ENCODE results near the gene TBX4.
"Not testable (repeated sequence)": the region's sequence is repeated elsewhere in the genome, so short reads cannot be mapped to it uniquely, and the experiment has no call there.

TBX4 gene

GRCh38 chr17:61520897-61521296 lies 68.7 kb downstream of the TBX4 start:
- H3K27me3 ChIP-seq (ENCODE audit: low read length): no peaks in the 10 kb centered on the region
- H3K9me3 ChIP-seq (ENCODE audit: insufficient read depth, low read length): no peaks in the 10 kb centered on the region
- no peak overlapping the region for H3K4me3 ChIP-seq (ENCODE audit: insufficient read depth, low read length, poor library complexity, severe bottlenecking)
- no peaks in the 10 kb centered on the region for H3F3A ChIP-seq (ENCODE audit: insufficient read depth)
- no peak overlapping the region for H2AFZ ChIP-seq (ENCODE audit: low read depth, low read length, severe bottlenecking)
- no peaks in the 10 kb centered on the region for H4K20me1 ChIP-seq (ENCODE audit: low read depth, low read length)
- H3K9me2 ChIP-seq (replicated peaks; ENCODE audit: insufficient read depth, low read length): no peaks in the 10 kb centered on the region
- no peak overlapping the region for H3K4me2 ChIP-seq (ENCODE audit: low read depth, low read length, poor library complexity, severe bottlenecking)
- H3K9ac ChIP-seq (ENCODE audit: low read length): no peak overlapping the region
- H3K27ac ChIP-seq (ENCODE audit: low read depth, low read length): no peak overlapping the region
- H3K36me3 ChIP-seq (ENCODE audit: low read length): no peaks in the 10 kb centered on the region
- TF ChIP-seq EZH2phosphoT487 (conservative IDR thresholded peaks at IDR 0.05; ENCODE audit: low read length): no peak
- TF ChIP-seq CTCF (IDR thresholded peaks at IDR 0.05; ENCODE audit: insufficient read depth, low read length, poor library complexity, severe bottlenecking): no peak
- no peaks in the 10 kb centered on the region for H3K79me2 ChIP-seq (ENCODE audit: insufficient read depth, low read length)

GRCh38 chr17:61522088-61522487 lies 69.9 kb downstream of the TBX4 start:
- H3K27ac ChIP-seq (ENCODE audit: low read depth, low read length): no peak overlapping the region
- no peaks in the 10 kb centered on the region for H3K79me2 ChIP-seq (ENCODE audit: insufficient read depth, low read length)
- no peak overlapping the region for H2AFZ ChIP-seq (ENCODE audit: low read depth, low read length, severe bottlenecking)
- no peaks in the 10 kb centered on the region for H3K27me3 ChIP-seq (ENCODE audit: low read length)
- H3K4me2 ChIP-seq (ENCODE audit: low read depth, low read length, poor library complexity, severe bottlenecking): no peak overlapping the region
- no peaks in the 10 kb centered on the region for H4K20me1 ChIP-seq (ENCODE audit: low read depth, low read length)
- no peaks in the 10 kb centered on the region for H3K9me3 ChIP-seq (ENCODE audit: insufficient read depth, low read length)
- H3K36me3 ChIP-seq (ENCODE audit: low read length): no peaks in the 10 kb centered on the region
- H3F3A ChIP-seq (ENCODE audit: insufficient read depth): no peaks in the 10 kb centered on the region
- TF ChIP-seq CTCF (IDR thresholded peaks at IDR 0.05; ENCODE audit: insufficient read depth, low read length, poor library complexity, severe bottlenecking): no peak
- no peak for TF ChIP-seq EZH2phosphoT487 (conservative IDR thresholded peaks at IDR 0.05; ENCODE audit: low read length)
- H3K9me2 ChIP-seq (replicated peaks; ENCODE audit: insufficient read depth, low read length): no peaks in the 10 kb centered on the region
- H3K9ac ChIP-seq (ENCODE audit: low read length): no peak overlapping the region
- no peak overlapping the region for H3K4me3 ChIP-seq (ENCODE audit: insufficient read depth, low read length, poor library complexity, severe bottlenecking)

GRCh38 chr17:61524319-61524718 lies 72.1 kb downstream of the TBX4 start:
- Histone ChIP-seq H3K9ac (ENCODE audit: low read length) (no peak overlapping the region), H3K79me2 (ENCODE audit: insufficient read depth, low read length) (no peaks in the 10 kb centered on the region), H3K9me2 (replicated peaks; ENCODE audit: insufficient read depth, low read length) (no peaks in the 10 kb centered on the region), H3K27ac (ENCODE audit: low read depth, low read length) (no peak overlapping the region), H3K4me2 (ENCODE audit: low read depth, low read length, poor library complexity, severe bottlenecking) (no peak overlapping the region), H4K20me1 (ENCODE audit: low read depth, low read length) (no peaks in the 10 kb centered on the region), H3K4me3 (ENCODE audit: insufficient read depth, low read length, poor library complexity, severe bottlenecking) (no peak overlapping the region), H3K27me3 (ENCODE audit: low read length) (no peaks in the 10 kb centered on the region), H2AFZ (ENCODE audit: low read depth, low read length, severe bottlenecking) (no peak overlapping the region), H3K36me3 (ENCODE audit: low read length) (no peaks in the 10 kb centered on the region), H3F3A (ENCODE audit: insufficient read depth) (no peaks in the 10 kb centered on the region), H3K9me3 (ENCODE audit: insufficient read depth, low read length) (no peaks in the 10 kb centered on the region)
- TF ChIP-seq EZH2phosphoT487 (conservative IDR thresholded peaks at IDR 0.05; ENCODE audit: low read length): no peak
- TF ChIP-seq CTCF (IDR thresholded peaks at IDR 0.05; ENCODE audit: insufficient read depth, low read length, poor library complexity, severe bottlenecking): no peak

GRCh38 chr17:61527441-61527840 lies 75.2 kb downstream of the TBX4 start:
- not testable (repeated sequence) for H3K9me2 ChIP-seq (replicated peaks; ENCODE audit: insufficient read depth, low read length); H3K27ac ChIP-seq (ENCODE audit: low read depth, low read length); H2AFZ ChIP-seq (ENCODE audit: low read depth, low read length, severe bottlenecking); H3K4me3 ChIP-seq (ENCODE audit: insufficient read depth, low read length, poor library complexity, severe bottlenecking); H3K79me2 ChIP-seq (ENCODE audit: insufficient read depth, low read length); H3K9me3 ChIP-seq (ENCODE audit: insufficient read depth, low read length); H3K27me3 ChIP-seq (ENCODE audit: low read length); H4K20me1 ChIP-seq (ENCODE audit: low read depth, low read length); H3K4me2 ChIP-seq (ENCODE audit: low read depth, low read length, poor library complexity, severe bottlenecking); H3K36me3 ChIP-seq (ENCODE audit: low read length); H3F3A ChIP-seq (ENCODE audit: insufficient read depth); H3K9ac ChIP-seq (ENCODE audit: low read length)
